ENCODE data around the gene CFAP119. TPM values are rescaled to one million over a fixed set of nuclear protein-coding genes. Genes with fewer than 3 reads are reported as not detected.
A peak's percentile ranks its signal among the peaks of the same experiment; 100 is the strongest.

The CFAP119 gene
- polyA plus RNA-seq, 3 donors = 2.4 to 25.3 (median 3.5) TPM

DNA sequence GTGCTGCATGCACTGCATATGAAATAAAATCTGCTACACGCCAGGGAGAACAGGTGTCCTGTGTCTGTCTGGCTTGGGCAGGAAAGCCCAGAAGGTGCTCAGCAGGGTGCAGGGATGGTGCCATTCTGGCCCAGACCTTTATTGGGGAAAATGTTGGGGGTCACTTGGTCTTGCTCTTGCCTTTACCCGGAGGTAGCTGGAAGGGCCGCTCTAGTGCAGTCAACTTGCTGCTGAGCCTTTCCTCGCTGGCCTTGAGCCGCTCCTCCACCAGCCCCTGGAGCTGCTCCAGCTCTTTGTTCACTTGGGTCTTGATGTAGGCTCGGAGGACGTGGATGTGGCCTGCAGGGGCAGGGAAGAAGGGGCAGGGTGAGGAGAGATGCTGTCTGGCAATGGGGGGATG is 4.5 kb downstream of the CFAP119 start:
- Histone ChIP-seq H3K4me1 (ENCODE audit: control insufficient read depth in 1 of 2, insufficient read depth in 2 of 2, low read length in 2 of 2) (peaks cover 36 to 45% of the 10 kb centered on the region in 2 donors), H3K4me2 (replicated peaks; ENCODE audit: extremely low read depth, low read length, poor library complexity, severe bottlenecking) (no peak overlapping the region), H4K20me1 (ENCODE audit: insufficient read depth, low read length) (no peaks in the 10 kb centered on the region), H3K36me3 (replicated peaks in 1 of 2; ENCODE audit: control insufficient read depth in 1 of 2, insufficient read depth in 2 of 2, low read length in 2 of 2) (peaks cover 44 to 55% of the 10 kb centered on the region in 2 donors), H2AFZ (ENCODE audit: insufficient read depth, low read depth, low read length, poor library complexity, severe bottlenecking) (no peak overlapping the region), H3K79me2 (ENCODE audit: insufficient read depth, low read length) (peaks cover 27% of the 10 kb centered on the region), H3K4me3 (replicated peaks in 1 of 3; ENCODE audit: low read depth in 2 of 3, low read length in 3 of 3) (no peak overlapping the region), H3K9ac (ENCODE audit: insufficient read depth, low read length, poor library complexity, severe bottlenecking) (no peak overlapping the region), H3K27me3 (ENCODE audit: control insufficient read depth in 2 of 2, insufficient read depth in 2 of 2, low read length in 2 of 2) (no peaks in the 10 kb centered on the region), H3K9me3 (replicated peaks in 1 of 2; ENCODE audit: control insufficient read depth in 1 of 2, insufficient read depth in 1 of 2, low read length in 2 of 2) (no peaks in the 10 kb centered on the region), H3K27ac (ENCODE audit: low read depth in 1 of 2, low read length in 2 of 2) (peak overlapping the region in 1 of 2 donors; percentile 22)
- TF ChIP-seq, protein P1, sequence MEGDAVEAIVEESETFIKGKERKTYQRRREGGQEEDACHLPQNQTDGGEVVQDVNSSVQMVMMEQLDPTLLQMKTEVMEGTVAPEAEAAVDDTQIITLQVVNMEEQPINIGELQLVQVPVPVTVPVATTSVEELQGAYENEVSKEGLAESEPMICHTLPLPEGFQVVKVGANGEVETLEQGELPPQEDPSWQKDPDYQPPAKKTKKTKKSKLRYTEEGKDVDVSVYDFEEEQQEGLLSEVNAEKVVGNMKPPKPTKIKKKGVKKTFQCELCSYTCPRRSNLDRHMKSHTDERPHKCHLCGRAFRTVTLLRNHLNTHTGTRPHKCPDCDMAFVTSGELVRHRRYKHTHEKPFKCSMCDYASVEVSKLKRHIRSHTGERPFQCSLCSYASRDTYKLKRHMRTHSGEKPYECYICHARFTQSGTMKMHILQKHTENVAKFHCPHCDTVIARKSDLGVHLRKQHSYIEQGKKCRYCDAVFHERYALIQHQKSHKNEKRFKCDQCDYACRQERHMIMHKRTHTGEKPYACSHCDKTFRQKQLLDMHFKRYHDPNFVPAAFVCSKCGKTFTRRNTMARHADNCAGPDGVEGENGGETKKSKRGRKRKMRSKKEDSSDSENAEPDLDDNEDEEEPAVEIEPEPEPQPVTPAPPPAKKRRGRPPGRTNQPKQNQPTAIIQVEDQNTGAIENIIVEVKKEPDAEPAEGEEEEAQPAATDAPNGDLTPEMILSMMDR (IDR thresholded peaks at IDR 0.05) = no peak
- peak overlapping the region in 4 of 7 donors; percentile 25 to 78 (median 50) for H3K27ac Mint-ChIP-seq
- H3K36me3 Mint-ChIP-seq = peaks cover 43 to 62% of the 10 kb centered on the region in 2 donors
- no peaks in the 10 kb centered on the region for H3K9me3 Mint-ChIP-seq
- intact Hi-C loops (cut with micrococcal nuclease) = loop anchor here (5.0 kb wide), 2 partner anchors 35 to 765 kb away; no protein-coding TSS in a partner anchor
- H3K4me1 Mint-ChIP-seq = peaks cover 36% of the 10 kb centered on the region
- WGBS (ENCODE audit: insufficient coverage) = 93% methylated on average over 7 of the region's 7 CpGs
- H3K4me3 Mint-ChIP-seq = no peak overlapping the region
- H3K27me3 Mint-ChIP-seq (ENCODE audit: low read depth in 3 of 3) = peaks cover 0 to 6% (median 0%) of the 10 kb centered on the region in 3 donors
- no peak for DNase-seq

DNA sequence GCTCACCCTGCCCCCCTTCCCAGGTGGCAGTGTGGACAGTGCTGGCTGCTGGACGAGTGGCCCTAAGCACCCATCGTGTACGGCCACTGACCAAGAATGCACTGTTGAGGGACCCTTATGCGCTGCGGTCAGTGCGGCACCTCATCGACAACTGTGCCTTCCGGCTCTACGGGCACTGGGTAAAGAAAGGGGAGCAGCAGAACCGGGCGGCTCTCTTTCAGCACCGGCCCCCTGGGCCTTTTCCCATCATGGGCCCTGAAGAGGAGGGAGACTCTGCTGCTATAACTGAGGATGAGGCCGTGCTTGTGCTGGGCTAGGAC is 5.1 kb downstream of the CFAP119 start:
- DNase-seq = no peak
- Histone ChIP-seq H3K36me3 (replicated peaks in 1 of 2; ENCODE audit: control insufficient read depth in 1 of 2, insufficient read depth in 2 of 2, low read length in 2 of 2) (peaks cover 48 to 60% of the 10 kb centered on the region in 2 donors), H3K4me1 (ENCODE audit: control insufficient read depth in 1 of 2, insufficient read depth in 2 of 2, low read length in 2 of 2) (peaks cover 36 to 42% of the 10 kb centered on the region in 2 donors)

More for the DNA sequence above, 5.1 kb downstream of the CFAP119 start:
- H4K20me1 ChIP-seq (ENCODE audit: insufficient read depth, low read length) = no peaks in the 10 kb centered on the region
- Mint-ChIP-seq H3K4me1 (peaks cover 35% of the 10 kb centered on the region), H3K4me3 (no peak overlapping the region), H3K27me3 (ENCODE audit: low read depth in 3 of 3) (peaks cover 0 to 6% (median 0%) of the 10 kb centered on the region in 3 donors), H3K27ac (peak overlapping the region in 1 of 7 donors; percentile 6), H3K9me3 (no peaks in the 10 kb centered on the region), H3K36me3 (peaks cover 43 to 67% of the 10 kb centered on the region in 2 donors)
- no peak overlapping the region for H3K9ac ChIP-seq (ENCODE audit: insufficient read depth, low read length, poor library complexity, severe bottlenecking)
- H3K27me3 ChIP-seq (ENCODE audit: control insufficient read depth in 2 of 2, insufficient read depth in 2 of 2, low read length in 2 of 2) = no peaks in the 10 kb centered on the region
- no peak overlapping the region for H3K27ac ChIP-seq (ENCODE audit: low read depth in 1 of 2, low read length in 2 of 2)
- no peaks in the 10 kb centered on the region for H3K9me3 ChIP-seq (replicated peaks in 1 of 2; ENCODE audit: control insufficient read depth in 1 of 2, insufficient read depth in 1 of 2, low read length in 2 of 2)
- H3K79me2 ChIP-seq (ENCODE audit: insufficient read depth, low read length) = peaks cover 24% of the 10 kb centered on the region
- H3K4me2 ChIP-seq (replicated peaks; ENCODE audit: extremely low read depth, low read length, poor library complexity, severe bottlenecking) = no peak overlapping the region
- intact Hi-C loops (cut with micrococcal nuclease) = loop anchor here (5.0 kb wide), 2 partner anchors 34 to 764 kb away; no protein-coding TSS in a partner anchor
- TF ChIP-seq, protein P1 (IDR thresholded peaks at IDR 0.05) = no peak
- over 99% methylated on average over 13 of the region's 13 CpGs for WGBS (ENCODE audit: insufficient coverage)
- no peak overlapping the region for H2AFZ ChIP-seq (ENCODE audit: insufficient read depth, low read depth, low read length, poor library complexity, severe bottlenecking)
- no peak overlapping the region for H3K4me3 ChIP-seq (replicated peaks in 1 of 3; ENCODE audit: low read depth in 2 of 3, low read length in 3 of 3)
